Mucosa of descending colon (tissue), 3 donors: ENCODE measurements around the gene GLDN. TPM values are rescaled to one million over a fixed set of nuclear protein-coding genes. Genes with fewer than 3 reads are reported as not detected.

Experiments used
- ATAC-seq: fragments of 200-7000 bp; cut with Tn5 transposase; one replicate; pipeline ENCODE4 v1.9.1; 2020; ENCODE audit warnings: mild to moderate bottlenecking, moderate library complexity
- DNase-seq, 3 donors: peaks; one replicate each; pipeline ENCODE4 v3.0.0-alpha.2; 2020
- H3K36me3 ChIP-seq: fragments of 200-600 bp; one replicate; pipeline ENCODE4 v1.8.0; 2021; ENCODE audit warnings: low read depth, mild to moderate bottlenecking
- H3K4me1 ChIP-seq: fragments of 200-600 bp; one replicate; pipeline ENCODE4 v1.8.0; 2021; ENCODE audit warnings: low read depth, mild to moderate bottlenecking
- H3K4me3 ChIP-seq: fragments of 200-600 bp; one replicate; pipeline ENCODE4 v1.8.0; 2021; ENCODE audit warnings: mild to moderate bottlenecking
- H3K9me3 ChIP-seq: fragments of 200-600 bp; one replicate; pipeline ENCODE4 v1.8.0; 2021; ENCODE audit warnings: mild to moderate bottlenecking
- CTCF ChIP-seq: fragments of 200-600 bp; IDR thresholded peaks from one replicate; pipeline ENCODE4 v1.8.0; 2022; ENCODE audit warnings: antibody characterized with exemption, mild to moderate bottlenecking
- intact Hi-C, 2 donors: fragments of 100-400 bp; cut with DNase I in 1 of 2; cut with micrococcal nuclease in 1 of 2; formaldehyde crosslinking; loops; one replicate each; pipeline versions ENCODE4 v1.11.0 to v1.11.1; 2022; cut with DNase I, micrococcal nuclease
- total RNA-seq, 3 donors: library from RNA; stranded (reverse); fragmentation: NEBNext Ultra II Directional in 2 of 3; extraction: Animal tissue kit (Norgen Biotek cat#: 25700) in 2 of 3; gene quantifications; one replicate each; pipeline versions ENCODE4 v1.2.1 to v1.2.4, GENCODE V29; 2021 to 2023
- donor health status: DM: no; HTN: no; CAD: no; lungs with moderate emphysema.
- donor health status: DM: no; HTN: no; CAD: no.
- donor health status: DM: no; HTN: yes; CAD: no.

The GLDN gene
- total RNA-seq, 3 donors from 2014 or later: 3.5 to 10.0 (median 5.3) TPM

GRCh38 chr15:51401051-51401780, 59.8 kb downstream of the GLDN start:
- Histone ChIP-seq H3K4me1 (no peaks in the 10 kb centered on the region), H3K36me3 (no peaks in the 10 kb centered on the region), H3K4me3 (no peak overlapping the region), H3K9me3 (no peaks in the 10 kb centered on the region)
- intact Hi-C loops: no loop called here
- ATAC-seq (no peak), DNase-seq (no peak)
- no peak for TF ChIP-seq CTCF

GRCh38 chr15:51401872-51402517, 60.5 kb downstream of the GLDN start:
- DNase-seq: peak in 2 of 3 donors; percentile 35 to 55
- intact Hi-C loops: no loop called here
- Histone ChIP-seq H3K36me3 (no peaks in the 10 kb centered on the region), H3K9me3 (no peaks in the 10 kb centered on the region), H3K4me1 (no peaks in the 10 kb centered on the region), H3K4me3 (no peak overlapping the region)
- TF ChIP-seq CTCF: no peak
- ATAC-seq: peak; percentile 65

GRCh38 chr15:51403072-51403878, 61.8 kb downstream of the GLDN start:
- Histone ChIP-seq H3K36me3 (no peaks in the 10 kb centered on the region), H3K4me1 (no peaks in the 10 kb centered on the region), H3K9me3 (no peaks in the 10 kb centered on the region), H3K4me3 (no peak overlapping the region)
- DNase-seq (peak in 1 of 3 donors; percentile 35), ATAC-seq (peak; percentile 42)
- TF ChIP-seq CTCF: no peak
- intact Hi-C loops: no loop called here

- DNase-seq: no peak
- intact Hi-C loops: no loop called here
These were observed 62.7 kb downstream of the GLDN start for GRCh38 chr15:51403946-51404695.

More at GRCh38 chr15:51403946-51404695, 62.7 kb downstream of the GLDN start:
- H3K9me3 ChIP-seq: no peaks in the 10 kb centered on the region
- no peaks in the 10 kb centered on the region for H3K36me3 ChIP-seq
- no peaks in the 10 kb centered on the region for H3K4me1 ChIP-seq
- ATAC-seq: no peak
- TF ChIP-seq CTCF: no peak
- no peak overlapping the region for H3K4me3 ChIP-seq
